HL-60 (cell line): ENCODE measurements around the gene DNAJC17.

Experiments used
- CTCF ChIP-seq: IDR thresholded peaks from one replicate; pipeline ENCODE4 v1.5.1; 2011; ENCODE audit warnings: low read length, control low read depth, inconsistent platforms; ENCODE audit not compliant: insufficient read depth
- GABPA ChIP-seq: IDR thresholded peaks from 2 replicates; pipeline ENCODE4 v1.6.1; 2012; ENCODE audit warnings: low read depth

GRCh38 chr15:40790718-40791117 is 16.6 kb downstream of the DNAJC17 start:
- TF ChIP-seq CTCF (no peak), GABPA (no peak)
